ENCODE data around the gene MAPK7.
A peak's percentile ranks its signal among the peaks of the same experiment; 100 is the strongest.
"Not testable (repeated sequence)": the region's sequence is repeated elsewhere in the genome, so short reads cannot be mapped to it uniquely, and the experiment has no call there.

MAPK7 gene

DNA sequence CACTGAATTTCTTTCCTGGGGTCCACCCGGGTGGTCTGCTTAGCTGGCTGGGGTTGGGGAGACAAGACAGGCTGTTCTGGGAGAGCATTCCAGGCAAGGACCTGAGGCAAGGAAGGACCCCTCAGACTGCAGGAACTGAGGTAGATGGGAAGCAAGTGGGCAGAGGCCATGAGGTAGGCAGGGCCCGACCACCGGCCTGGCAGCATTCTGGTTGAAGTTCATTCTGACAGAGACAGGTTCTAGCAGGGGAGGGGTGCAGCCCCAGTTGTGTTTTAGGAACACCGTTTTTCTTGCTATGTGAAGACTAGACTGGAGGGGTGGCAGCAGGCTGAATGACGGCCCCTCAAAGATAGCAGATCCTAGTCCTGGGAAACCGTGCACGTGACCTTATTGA is 33.2 kb upstream of the MAPK7 start:
- no peak for TF ChIP-seq MYC (IDR thresholded peaks at IDR 0.05; ENCODE audit: low read depth, low read length)
- TF ChIP-seq, protein P1, sequence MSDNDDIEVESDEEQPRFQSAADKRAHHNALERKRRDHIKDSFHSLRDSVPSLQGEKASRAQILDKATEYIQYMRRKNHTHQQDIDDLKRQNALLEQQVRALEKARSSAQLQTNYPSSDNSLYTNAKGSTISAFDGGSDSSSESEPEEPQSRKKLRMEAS (IDR thresholded peaks at IDR 0.05; ENCODE audit: low read depth, low read length): no peak
- TF ChIP-seq POLR2A (IDR thresholded peaks at IDR 0.05; ENCODE audit: extremely low read depth, insufficient read length): no peak
- DNase-seq (ENCODE audit: low read depth): no peak
- H3K4me3 ChIP-seq (ENCODE audit: low read depth, low read length): no peak overlapping the region

DNA sequence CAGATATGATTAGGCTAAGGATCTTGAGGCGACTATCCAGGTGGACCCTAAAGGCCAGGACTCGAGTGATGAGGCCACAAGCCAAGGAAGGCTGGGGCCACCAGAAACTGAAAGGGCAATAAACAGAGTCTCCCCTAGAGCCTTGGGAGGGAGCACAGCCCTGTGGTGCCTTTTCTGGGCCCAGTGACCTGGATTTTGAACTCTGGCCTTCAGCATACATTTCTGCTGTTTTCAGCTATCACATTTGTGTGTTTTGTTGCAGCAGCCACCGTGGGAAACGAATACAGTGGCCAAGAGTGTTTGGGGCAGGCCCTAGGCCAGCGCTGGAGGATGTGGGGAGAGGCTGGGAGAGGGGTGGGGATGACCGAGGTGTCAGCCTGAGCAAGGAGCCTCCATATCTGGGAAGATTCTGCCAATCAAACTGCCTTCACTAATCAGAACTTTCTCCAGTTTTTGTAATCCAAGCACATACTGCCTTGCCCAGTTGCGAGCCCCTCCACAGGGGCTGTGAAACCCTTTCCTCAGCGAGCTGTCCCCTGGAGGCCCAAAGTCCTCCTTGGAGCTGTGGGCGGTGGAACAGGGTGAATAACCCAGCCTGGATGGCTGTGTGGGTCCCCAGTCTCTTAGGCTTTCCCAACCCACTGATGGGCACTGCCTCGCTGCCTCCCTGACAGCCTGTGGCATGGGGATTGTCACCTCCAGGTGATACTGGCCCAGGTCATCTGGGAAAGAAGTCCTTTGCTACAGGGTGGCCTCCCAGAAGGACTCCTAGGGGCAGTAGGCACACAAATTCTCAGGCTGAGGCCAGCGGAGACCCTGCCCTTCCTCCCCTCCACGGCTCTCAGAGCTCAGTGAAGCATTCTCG is 32.6 kb upstream of the MAPK7 start:
- no peak for TF ChIP-seq MYC (IDR thresholded peaks at IDR 0.05; ENCODE audit: low read depth, low read length)
- no peak for TF ChIP-seq POLR2A (IDR thresholded peaks at IDR 0.05; ENCODE audit: extremely low read depth, insufficient read length)
- no peak overlapping the region for H3K4me3 ChIP-seq (ENCODE audit: low read depth, low read length)
- DNase-seq (ENCODE audit: low read depth): no peak

DNA sequence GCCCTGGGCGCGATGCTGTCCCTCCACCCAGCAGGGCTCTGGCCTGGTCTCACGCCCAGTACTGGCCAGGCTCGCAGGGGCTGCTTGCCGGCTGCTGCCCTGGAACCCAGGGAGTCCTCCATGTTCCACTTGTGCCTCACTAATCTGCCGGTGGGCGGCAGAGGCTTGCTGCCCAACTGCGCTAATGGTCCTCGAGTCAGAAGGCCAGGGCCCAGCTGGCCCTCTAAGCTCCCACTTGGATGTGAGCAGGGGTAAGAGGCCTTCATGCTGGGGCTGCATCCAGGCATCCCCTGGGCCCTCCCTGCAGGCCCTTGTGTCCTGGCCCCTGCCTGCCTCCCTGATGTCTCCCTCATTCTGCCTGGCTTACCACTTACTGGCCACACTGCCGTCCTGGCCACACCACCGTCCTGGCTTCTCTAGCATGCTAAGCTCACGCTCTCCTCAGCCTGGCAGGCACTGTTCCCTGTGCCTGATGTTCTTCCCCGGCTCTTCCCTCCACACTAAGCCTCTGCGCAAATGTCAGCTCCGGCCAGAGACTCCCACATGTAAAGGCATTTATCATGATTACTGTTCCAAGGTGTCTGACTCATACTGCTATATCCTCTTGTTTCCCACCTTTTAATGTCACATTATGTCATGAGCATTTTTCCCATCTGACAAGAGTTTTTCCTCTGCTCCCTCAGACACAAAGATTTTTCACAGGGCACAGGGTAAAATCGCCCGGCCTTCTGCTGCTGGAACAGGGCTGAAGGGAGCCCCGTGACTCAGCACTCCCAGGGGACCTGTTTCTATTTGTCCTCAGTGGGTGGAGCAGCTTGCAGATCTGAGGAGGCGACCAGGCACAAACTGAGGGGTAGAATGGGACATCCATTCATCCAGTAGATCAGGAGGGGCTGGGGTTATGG is 31.7 kb upstream of the MAPK7 start:
- DNase-seq (ENCODE audit: low read depth): peak; percentile 92
- TF ChIP-seq, protein P1 (IDR thresholded peaks at IDR 0.05; ENCODE audit: low read depth, low read length): no peak
- no peak for TF ChIP-seq MYC (IDR thresholded peaks at IDR 0.05; ENCODE audit: low read depth, low read length)
- TF ChIP-seq POLR2A (IDR thresholded peaks at IDR 0.05; ENCODE audit: extremely low read depth, insufficient read length): no peak
- TF ChIP-seq, protein P2, sequence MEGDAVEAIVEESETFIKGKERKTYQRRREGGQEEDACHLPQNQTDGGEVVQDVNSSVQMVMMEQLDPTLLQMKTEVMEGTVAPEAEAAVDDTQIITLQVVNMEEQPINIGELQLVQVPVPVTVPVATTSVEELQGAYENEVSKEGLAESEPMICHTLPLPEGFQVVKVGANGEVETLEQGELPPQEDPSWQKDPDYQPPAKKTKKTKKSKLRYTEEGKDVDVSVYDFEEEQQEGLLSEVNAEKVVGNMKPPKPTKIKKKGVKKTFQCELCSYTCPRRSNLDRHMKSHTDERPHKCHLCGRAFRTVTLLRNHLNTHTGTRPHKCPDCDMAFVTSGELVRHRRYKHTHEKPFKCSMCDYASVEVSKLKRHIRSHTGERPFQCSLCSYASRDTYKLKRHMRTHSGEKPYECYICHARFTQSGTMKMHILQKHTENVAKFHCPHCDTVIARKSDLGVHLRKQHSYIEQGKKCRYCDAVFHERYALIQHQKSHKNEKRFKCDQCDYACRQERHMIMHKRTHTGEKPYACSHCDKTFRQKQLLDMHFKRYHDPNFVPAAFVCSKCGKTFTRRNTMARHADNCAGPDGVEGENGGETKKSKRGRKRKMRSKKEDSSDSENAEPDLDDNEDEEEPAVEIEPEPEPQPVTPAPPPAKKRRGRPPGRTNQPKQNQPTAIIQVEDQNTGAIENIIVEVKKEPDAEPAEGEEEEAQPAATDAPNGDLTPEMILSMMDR (IDR thresholded peaks at IDR 0.05; ENCODE audit: low read depth, low read length): no peak
- H3K4me3 ChIP-seq (ENCODE audit: low read depth, low read length): no peak overlapping the region

DNA sequence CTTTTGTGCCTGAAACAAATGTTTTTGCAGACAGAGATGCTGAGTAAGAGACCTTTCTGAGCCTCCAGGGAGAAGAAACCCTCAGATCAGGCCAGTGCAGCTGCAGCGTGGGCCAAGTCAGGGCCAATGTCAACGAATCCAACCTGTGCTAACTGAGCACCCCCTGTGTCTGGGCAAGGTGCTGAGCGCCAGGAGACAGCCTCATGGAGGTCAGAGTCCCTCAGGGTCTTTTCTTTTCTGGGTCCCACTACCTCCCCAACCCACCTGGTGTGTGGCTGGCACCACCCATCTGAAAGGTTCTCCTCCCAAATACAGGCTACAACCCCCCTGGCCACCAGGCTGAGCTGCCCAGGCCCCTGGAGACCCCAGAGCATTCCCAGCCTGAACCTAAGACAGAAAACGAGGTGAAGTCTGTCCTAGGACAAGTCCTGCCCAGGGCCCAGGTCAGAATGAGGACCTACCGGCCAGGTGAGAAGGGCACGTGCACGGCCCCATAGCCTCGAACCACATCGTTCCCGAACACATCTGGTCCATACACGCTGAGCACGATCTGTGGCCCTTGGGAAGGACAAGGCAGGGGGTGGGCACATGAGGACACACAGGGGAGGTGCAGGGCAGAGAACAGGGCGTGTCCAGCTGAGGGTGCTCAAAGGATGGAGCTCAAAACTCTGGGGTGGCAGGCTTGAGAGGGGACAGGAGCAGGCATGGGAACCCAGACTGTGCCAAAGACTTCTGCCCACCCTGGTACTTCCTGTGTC is 30.8 kb upstream of the MAPK7 start:
- no peak for DNase-seq (ENCODE audit: low read depth)
- no peak overlapping the region for H3K4me3 ChIP-seq (ENCODE audit: low read depth, low read length)
- TF ChIP-seq, protein P1 (IDR thresholded peaks at IDR 0.05; ENCODE audit: low read depth, low read length): no peak
- TF ChIP-seq MYC (IDR thresholded peaks at IDR 0.05; ENCODE audit: low read depth, low read length) (no peak), POLR2A (IDR thresholded peaks at IDR 0.05; ENCODE audit: extremely low read depth, insufficient read length) (no peak)
- TF ChIP-seq, protein P2 (IDR thresholded peaks at IDR 0.05; ENCODE audit: low read depth, low read length): no peak

DNA sequence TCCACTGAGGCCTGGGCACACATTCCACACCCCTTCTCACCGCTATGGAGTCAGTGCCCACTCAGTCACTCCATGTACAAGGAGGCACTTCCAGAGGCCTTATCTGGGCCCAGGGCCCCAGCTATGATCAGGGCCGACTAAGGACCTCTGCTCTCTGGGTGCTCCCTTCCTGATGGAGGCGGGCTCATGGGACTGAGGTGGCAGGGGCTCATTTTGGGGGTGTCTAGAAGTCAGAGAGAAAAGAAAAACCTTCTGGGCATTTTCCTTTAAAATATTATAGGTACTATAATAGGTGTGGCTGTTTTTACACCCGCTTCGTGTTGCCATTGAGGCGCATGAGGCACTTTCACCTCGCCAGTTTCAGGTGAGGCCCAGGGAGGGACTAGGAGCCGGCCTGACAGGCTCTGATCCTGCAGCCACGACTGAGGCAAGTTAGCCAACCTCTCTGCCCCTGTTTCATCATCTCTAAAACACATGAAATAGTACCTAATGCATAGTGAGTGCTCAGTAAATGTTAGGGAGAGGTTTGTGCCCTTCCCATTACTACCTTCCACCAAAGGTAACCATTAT is 30.1 kb upstream of the MAPK7 start:
- no peak overlapping the region for H3K4me3 ChIP-seq (ENCODE audit: low read depth, low read length)
- no peak for DNase-seq (ENCODE audit: low read depth)
- no peak for TF ChIP-seq POLR2A (IDR thresholded peaks at IDR 0.05; ENCODE audit: extremely low read depth, insufficient read length)
- no peak for TF ChIP-seq MYC (IDR thresholded peaks at IDR 0.05; ENCODE audit: low read depth, low read length)
- TF ChIP-seq, protein P2 (IDR thresholded peaks at IDR 0.05; ENCODE audit: low read depth, low read length): no peak
- TF ChIP-seq, protein P1 (IDR thresholded peaks at IDR 0.05; ENCODE audit: low read depth, low read length): no peak

DNA sequence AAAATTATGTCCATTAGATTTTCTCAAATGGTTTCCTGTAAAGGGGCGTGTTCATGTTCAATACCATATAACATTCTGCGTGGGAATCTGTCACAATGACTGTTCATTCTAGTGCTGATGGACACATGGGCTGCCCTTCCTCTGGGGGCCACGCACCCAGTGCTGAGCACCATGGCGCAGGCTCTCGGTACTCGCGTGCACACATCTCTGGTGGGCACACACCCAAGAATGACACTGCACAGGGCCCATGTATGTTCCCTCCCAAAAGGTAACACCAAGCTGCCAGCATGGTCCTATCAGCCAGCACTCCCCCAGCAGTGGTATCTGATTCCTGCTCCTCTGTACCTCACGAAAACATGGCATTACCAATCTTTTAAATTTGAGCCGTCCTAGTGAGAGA is 29.5 kb upstream of the MAPK7 start:
- no peak for DNase-seq (ENCODE audit: low read depth)
- no peak overlapping the region for H3K4me3 ChIP-seq (ENCODE audit: low read depth, low read length)
- TF ChIP-seq MYC (IDR thresholded peaks at IDR 0.05; ENCODE audit: low read depth, low read length) (no peak), POLR2A (IDR thresholded peaks at IDR 0.05; ENCODE audit: extremely low read depth, insufficient read length) (no peak)
- TF ChIP-seq, protein P1 (IDR thresholded peaks at IDR 0.05; ENCODE audit: low read depth, low read length): no peak
- TF ChIP-seq, protein P2 (IDR thresholded peaks at IDR 0.05; ENCODE audit: low read depth, low read length): no peak

DNA sequence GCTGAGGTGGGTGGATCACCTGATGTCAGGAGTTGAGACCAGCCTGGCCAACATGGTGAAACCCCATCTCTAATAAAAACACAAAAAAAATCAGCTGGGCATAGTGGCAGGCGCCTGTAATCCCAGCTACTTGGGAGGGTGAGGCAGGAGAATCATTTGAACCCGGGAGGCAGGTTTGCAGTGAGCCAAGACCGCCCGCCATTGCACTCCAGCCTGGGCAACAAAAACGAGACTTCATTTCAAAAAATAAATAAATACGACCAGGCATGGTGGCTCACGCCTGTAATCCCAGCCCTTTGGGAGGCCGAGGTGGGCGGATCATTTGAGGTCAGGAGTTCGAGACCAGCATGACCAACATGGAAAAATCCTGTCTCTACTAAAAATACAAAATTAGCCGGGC is 24.9 kb upstream of the MAPK7 start:
- H3K4me3 ChIP-seq (ENCODE audit: low read depth, low read length); DNase-seq (ENCODE audit: low read depth): not testable (repeated sequence)

All from NB4 (cell line).